SKM-1 (cell line): Measurements from ENCODE around the gene FANCC.

Experiments
- DNase-seq: peaks from one replicate; lab custom pipeline; 2025; ENCODE audit not compliant: unreplicated experiment; lab: John Stamatoyannopoulos, UW

The FANCC gene

DNA sequence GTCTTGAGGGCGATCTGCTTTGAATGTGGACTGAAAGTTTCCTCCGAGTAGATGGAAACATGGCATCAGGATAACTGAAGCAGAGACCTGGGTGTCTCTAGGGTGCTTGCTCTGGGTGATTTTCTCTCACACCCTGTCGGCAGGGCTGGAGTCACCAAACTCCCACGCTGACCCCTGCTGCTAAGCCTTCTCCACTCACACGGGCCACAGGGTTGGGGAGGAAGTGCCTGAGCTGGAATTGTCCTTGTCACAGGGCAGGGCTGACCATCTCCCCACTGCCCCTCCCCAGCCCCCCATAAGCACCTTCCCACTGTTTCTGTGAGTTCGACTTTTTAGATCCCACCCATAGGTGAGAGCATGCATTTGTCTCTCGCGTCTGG is 212.9 kb downstream of the FANCC start:
- no peak for DNase-seq

DNA sequence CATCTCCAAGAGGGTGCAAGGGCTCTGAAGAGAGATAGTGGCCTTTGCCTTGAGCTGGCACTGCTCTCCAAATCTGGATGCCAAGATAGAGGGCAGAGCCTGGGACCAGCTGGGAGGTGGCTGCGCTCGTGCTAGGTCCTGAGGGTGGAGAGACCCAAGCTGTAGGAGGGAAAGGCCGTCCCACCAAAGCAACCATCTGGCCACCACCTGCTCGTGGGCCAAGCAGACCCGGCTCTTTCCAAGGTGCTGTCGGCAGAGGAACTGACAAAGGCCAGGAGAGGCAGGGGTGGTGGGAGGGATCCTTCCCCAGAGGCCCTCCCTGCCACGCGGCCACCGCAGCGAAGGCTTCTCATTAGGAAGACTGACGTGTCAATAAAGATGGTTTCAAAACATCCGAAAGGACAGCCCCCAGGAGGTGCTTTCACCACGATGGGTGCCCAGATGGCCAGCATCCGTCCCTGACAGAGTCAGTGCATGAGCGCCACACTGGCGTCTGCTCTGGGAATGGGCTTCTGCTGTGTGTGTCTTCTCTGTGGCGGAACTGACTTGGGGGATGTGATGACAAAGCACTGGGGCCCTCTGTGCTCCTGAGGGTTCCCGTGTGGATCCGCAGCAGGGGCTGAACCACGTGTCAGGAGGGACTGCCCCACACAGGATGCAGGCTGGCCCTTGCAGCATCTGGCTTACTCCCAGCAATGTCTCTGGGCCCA is 213.5 kb downstream of the FANCC start:
- no peak for DNase-seq

DNA sequence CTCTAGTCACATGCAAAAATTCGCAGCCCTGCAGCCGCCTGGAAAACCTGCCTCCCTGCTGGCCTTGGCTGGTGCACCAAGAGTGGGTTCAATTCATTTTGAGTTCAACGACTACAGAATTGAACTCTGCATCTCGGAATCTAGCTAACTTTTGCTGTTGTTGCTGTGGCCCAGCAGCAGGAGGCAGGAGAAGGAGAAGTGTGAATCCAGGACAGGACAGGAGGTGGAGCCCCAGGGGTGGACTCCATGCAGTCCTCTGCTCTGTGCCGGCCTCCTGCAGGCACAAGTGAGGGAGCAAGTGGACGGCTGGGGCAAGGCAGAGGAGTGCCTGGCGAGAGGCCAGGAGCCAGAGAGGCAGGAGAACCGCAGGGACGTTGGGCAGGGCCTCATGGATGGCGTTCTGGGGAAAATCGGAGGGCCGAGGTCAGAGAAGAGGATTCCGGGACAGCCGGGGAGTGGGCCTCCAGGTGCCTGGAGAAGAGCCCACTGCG is 214.2 kb downstream of the FANCC start:
- no peak for DNase-seq

GRCh38 chr9:95102572-95102971 is 214.9 kb downstream of the FANCC start:
- no peak for DNase-seq

DNA sequence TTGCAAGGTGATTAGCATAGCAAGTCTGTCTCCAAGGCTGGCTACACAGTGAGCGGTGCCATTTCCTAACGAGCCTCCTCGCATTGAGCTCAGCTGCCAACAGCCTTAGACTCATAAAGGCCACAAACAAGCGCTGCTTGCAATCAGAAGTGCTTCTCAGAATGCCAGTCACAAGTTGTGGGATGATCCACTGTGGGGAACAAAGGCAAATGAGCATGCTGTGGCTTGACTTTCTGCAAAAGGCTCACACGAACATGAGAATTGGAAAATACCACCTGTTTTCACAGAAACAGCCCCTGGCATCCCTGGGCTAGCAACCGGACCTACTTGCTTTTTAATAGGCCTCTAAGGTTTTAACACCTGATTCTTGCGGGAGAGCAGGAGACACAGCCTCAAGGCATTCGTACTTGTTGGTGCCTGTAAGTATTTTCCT is 215.5 kb downstream of the FANCC start:
- DNase-seq = no peak

GRCh38 chr9:95101326-95101725 is 216.2 kb downstream of the FANCC start:
- DNase-seq = no peak

- no peak for DNase-seq
Observed at GRCh38 chr9:95100071-95100627, 217.4 kb downstream of the FANCC start.

DNA sequence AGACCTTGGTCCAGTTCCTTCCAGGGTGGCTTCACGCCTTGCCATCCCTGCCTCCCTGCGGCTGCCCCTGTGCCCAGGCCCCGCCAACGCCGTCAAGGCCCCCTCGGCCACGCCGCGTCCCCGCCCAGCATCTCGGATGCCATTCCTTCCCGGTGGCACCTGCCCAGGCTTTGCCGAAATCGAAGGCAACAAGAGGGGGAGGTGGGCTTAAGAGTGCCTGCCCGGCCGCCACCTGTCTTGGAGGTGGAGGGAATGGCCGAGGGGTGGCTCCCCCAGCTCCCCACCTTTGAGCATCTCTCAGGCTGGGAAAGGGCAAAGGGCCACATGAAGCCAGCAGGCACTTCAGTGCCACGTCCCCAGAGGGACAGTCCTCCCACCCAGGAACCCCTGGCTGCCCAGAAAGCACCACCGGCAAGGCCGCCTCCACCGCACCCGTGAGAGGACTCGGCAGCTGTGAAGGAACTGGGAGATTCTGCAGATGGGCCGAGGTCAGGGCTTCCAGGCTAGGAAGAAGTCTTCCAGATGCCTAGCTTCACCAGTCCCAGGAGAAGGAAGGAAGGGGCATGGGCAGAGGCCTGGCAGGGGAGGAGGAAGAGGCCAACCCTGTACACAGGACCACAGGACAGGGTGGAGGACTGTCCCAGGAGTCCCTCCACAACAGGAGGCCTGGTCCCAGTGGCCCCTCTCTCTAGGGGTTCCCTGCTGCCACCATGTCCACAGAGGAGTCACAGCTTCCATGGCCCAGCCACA is 218.0 kb downstream of the FANCC start:
- DNase-seq = no peak

GRCh38 chr9:95098391-95098921 is 219.1 kb downstream of the FANCC start:
- no peak for DNase-seq

- no peak for DNase-seq
Observed at GRCh38 chr9:95097279-95097678, 220.2 kb downstream of the FANCC start.

- DNase-seq = no peak
Observed at GRCh38 chr9:95096807-95097206, 220.7 kb downstream of the FANCC start.

DNA sequence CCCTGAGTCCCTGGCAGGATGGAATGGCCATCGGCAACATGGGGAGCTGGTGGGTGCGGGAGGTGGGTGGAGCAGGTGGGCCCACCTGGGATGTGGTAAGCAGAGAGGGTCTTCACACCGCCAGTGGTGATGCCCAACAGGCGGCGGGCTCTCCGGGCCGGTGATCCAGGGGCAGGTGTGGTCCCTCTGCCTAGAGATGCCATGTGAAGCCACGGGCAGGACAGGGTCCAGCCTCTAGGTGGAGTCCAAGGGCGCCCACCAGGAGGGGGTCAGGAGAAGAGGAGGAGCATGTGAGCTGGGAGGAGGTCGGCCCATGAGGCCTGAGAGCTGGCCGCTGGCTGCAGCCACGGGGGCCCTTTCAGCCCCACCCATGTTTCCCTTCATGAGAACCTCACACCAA is 221.1 kb downstream of the FANCC start:
- DNase-seq = no peak

DNA sequence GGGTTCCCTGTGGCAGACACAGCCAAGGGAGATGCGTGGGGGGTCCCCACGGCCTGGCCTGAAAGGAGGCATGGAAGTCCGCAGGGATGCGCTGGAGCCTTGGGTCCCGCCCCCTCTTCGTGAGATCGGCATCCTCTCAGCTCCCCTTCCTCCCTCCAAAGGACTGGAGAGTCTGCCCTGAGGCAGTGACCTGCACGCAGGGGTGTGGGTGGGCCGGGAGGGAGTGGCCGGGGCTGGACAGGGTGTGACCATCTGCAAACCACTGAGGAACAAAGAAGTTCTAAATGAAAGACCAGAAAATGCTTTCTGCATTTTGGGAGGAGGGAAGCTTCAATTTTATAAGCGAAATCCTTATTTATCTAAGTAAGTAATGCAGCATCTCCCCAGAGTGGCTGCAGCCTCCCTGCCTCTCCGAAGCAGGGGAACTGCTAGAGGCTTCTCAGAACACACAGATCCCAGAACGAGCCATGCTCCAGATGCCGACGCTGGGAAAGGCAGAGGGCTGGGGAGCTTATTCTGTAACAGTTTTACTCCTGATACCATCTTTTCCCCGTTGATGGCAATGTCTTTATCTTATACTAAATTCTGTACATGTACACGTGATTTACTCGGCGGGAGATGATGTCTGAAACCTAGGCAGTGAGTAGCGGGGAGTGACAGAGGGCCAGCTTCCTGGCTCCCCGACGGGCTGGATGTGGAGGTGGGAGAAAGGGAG is 221.7 kb downstream of the FANCC start:
- no peak for DNase-seq

DNA sequence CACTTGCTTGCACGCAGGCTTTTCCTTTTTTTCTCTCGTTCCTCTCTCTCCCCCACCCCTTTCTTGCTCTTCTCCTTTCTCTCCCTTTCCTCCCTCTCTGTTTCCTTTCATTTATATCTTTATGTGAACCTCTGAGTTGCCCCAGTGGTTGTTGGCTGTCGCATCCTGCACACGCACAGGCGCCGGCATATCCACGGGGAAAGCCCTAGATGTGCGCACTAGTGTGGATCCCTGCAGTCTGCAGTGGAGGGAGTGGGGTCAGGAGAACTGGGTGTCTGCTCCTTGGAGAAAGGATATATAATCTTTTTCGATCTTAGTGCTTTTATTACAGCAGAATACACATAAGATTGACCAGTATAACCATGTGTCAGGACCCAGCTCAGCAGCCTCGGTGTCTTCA is 223.5 kb downstream of the FANCC start:
- no peak for DNase-seq

DNA sequence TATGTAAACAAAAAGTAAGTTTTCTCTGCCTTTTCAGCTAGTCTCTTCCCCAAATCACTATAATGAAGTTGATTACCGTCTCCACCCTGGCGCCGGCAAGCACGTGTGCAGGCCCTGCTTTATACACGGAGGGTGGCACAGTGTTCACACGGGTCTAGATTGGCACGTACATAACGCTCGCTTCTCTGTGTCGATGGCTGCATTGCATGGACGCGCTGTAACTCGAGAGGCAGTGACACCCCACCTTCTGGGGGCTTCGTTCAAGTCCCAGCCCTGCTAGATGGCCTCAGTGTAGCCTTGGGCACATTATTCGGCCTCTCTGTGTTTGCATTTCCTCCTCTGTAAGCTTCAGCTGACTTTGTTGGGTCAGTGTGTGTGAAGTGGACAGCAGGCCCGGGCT is 223.9 kb downstream of the FANCC start:
- no peak for DNase-seq

DNA sequence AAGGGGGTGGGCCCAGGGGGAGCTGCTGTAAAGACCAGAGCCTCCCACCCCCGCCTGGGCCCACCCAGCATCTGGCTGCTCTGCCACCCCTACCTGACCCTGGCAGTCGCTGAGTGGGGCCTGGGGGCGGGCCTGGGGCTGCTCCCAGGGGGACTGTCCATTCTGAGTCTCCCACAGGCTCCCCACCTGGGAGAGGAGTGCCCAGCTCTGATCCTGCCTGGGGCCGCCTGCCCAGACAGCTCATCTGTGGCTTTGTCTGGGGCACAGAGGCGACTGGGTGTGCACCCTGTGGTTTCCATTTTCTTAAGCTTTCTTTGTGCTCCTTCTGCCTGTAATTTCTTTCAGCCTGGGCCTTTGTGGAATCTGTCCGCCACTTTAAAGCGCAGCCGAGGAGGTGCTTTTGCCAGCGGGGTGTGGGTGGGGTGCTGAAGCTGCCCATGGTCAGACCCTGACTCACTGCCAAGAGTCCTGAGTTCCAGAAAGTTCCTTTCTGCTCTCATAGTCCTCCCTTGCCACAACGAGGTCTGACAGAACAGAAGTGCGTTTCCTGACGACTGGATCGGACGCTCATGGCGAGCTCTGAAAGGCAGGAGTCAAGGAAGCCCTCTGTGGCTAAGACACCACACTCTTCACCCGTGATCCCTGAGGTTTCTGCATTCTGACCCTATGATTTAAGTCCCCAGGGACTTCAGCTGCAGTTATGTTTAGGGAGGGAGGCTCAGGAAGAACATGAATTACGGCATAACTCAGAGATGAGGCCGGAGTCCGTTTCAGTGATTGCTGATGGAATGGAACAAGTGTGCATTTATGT is 225.0 kb downstream of the FANCC start:
- DNase-seq = no peak

DNA sequence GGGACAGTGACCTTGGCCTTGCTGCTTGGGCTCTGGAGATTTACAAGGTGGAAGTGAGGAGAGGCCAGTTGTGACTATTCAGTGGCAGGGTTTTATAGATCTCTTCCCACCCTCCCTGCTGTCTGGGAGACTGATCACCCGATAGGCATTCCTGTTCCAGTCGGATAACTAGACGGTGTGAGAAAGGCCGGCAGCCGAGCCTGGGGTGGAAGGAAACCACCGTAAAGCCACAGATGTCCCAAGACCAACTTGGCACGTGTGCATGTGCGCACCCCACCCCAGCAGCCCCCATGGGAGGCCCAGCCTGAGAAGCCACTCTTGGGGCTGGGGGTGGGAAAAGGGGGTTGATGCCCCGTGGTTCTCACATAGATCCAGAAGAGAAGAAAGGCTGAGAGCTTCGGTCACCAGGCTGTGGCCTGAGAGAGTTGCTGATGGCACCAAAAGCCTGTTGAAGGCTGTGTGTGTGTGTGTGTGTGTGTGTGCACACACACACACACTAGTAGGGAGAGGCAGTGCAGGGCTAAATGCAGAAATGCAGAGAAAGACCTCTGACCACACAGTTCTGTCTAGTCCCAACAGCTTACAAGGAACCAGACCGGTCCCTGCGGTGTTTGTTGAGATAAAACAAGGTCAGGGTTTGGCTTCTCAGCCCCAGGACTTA is 225.8 kb downstream of the FANCC start:
- DNase-seq = no peak

GRCh38 chr9:95090871-95091577 is 226.5 kb downstream of the FANCC start:
- no peak for DNase-seq

- no peak for DNase-seq
Observed at GRCh38 chr9:95090023-95090791, 227.3 kb downstream of the FANCC start.
